Neuronal stem cell (in vitro differentiated cells): ENCODE results near the gene EML4.

Source experiments
- DNase-seq: peaks from one replicate; pipeline ENCODE4 v3.0.0-alpha.2; 2013; ENCODE audit warnings: low spot score
- H2AFZ ChIP-seq: one replicate; pipeline ENCODE4 v1.6.1; 2013; ENCODE audit warnings: mild to moderate bottlenecking, low read length, inconsistent platforms
- H2AK5ac ChIP-seq: 2 replicates; pipeline ENCODE4 v1.6.1; 2013; ENCODE audit warnings: low read depth, mild to moderate bottlenecking, inconsistent platforms, low read length, moderate library complexity, mixed read lengths
- H2BK120ac ChIP-seq: 2 replicates; pipeline ENCODE4 v1.6.1; 2013; ENCODE audit warnings: low read depth, mild to moderate bottlenecking, inconsistent platforms, low read length, moderate library complexity, mixed read lengths
- H2BK12ac ChIP-seq: one replicate; pipeline ENCODE4 v1.6.1; 2013; ENCODE audit warnings: low read length, inconsistent platforms
- H2BK15ac ChIP-seq: 2 replicates; pipeline ENCODE4 v1.6.1; 2013; ENCODE audit warnings: mild to moderate bottlenecking, low read length, inconsistent platforms, mixed read lengths
- H2BK5ac ChIP-seq: one replicate; pipeline ENCODE4 v1.6.1; 2013; ENCODE audit warnings: inconsistent platforms, mild to moderate bottlenecking, low read length, moderate library complexity
- H3K14ac ChIP-seq: one replicate; pipeline ENCODE4 v1.6.1; 2013; ENCODE audit warnings: low read length, inconsistent platforms
- H3K18ac ChIP-seq: 2 replicates; pipeline ENCODE4 v1.6.1; 2013; ENCODE audit warnings: low read length, inconsistent platforms
- H3K23ac ChIP-seq: 2 replicates; pipeline ENCODE4 v1.6.1; 2013; ENCODE audit warnings: low read depth, mild to moderate bottlenecking, mixed read lengths, low read length, inconsistent platforms; ENCODE audit not compliant: poor library complexity
- H3K27ac ChIP-seq: replicated peaks from 3 replicates; pipeline ENCODE4 v1.5.1; 2013; ENCODE audit warnings: low read length, inconsistent platforms
- H3K27me3 ChIP-seq, 3 experiments: 2 replicates each; pipeline ENCODE4 v1.6.1; 2013; ENCODE audit warnings: low read length in 3 of 3, mild to moderate bottlenecking in 2 of 3, inconsistent platforms in 1 of 3, low read depth in 1 of 3, mixed read lengths in 1 of 3, moderate library complexity in 1 of 3; ENCODE audit not compliant: control insufficient read depth in 3 of 3, insufficient read depth in 3 of 3
- H3K36me3 ChIP-seq, 2 donors: replicated peaks in 1 of 2; 2 replicates each; pipeline ENCODE4 v1.6.1; 2013; ENCODE audit warnings: low read length in 2 of 2; ENCODE audit not compliant: control insufficient read depth in 2 of 2, insufficient read depth in 2 of 2
- H3K4ac ChIP-seq: 2 replicates; pipeline ENCODE4 v1.6.1; 2013; ENCODE audit warnings: inconsistent platforms, mild to moderate bottlenecking, low read length, moderate library complexity
- H3K4me1 ChIP-seq, 2 donors: 1 replicate in 1 of 2; 2 replicates in 1 of 2; pipeline ENCODE4 v1.6.1; 2013; ENCODE audit warnings: low read length in 2 of 2, low read depth in 1 of 2; ENCODE audit not compliant: control insufficient read depth in 2 of 2, insufficient read depth in 1 of 2
- H3K4me2 ChIP-seq: one replicate; pipeline ENCODE4 v1.6.1; 2013; ENCODE audit warnings: mild to moderate bottlenecking, low read length, inconsistent platforms; ENCODE audit not compliant: insufficient read depth, poor library complexity, severe bottlenecking
- H3K4me3 ChIP-seq, 2 donors: 2 replicates each; pipeline ENCODE4 v1.5.1; 2013; ENCODE audit warnings: low read length in 2 of 2, mild to moderate bottlenecking in 2 of 2, inconsistent platforms in 1 of 2, moderate library complexity in 1 of 2
- H3K79me1 ChIP-seq: one replicate; pipeline ENCODE4 v1.6.1; 2013; ENCODE audit warnings: low read depth, mild to moderate bottlenecking, inconsistent platforms, low read length, moderate library complexity
- H3K9ac ChIP-seq: one replicate; pipeline ENCODE4 v1.6.1; 2013; ENCODE audit warnings: mild to moderate bottlenecking, low read depth, low read length, inconsistent platforms; ENCODE audit not compliant: poor library complexity
- H3K9me3 ChIP-seq, 2 donors: replicated peaks in 1 of 2; 2 replicates each; pipeline versions ENCODE3 to v1.6.1; 2013; ENCODE audit warnings: low read length in 2 of 2, mild to moderate bottlenecking in 2 of 2, inconsistent platforms in 1 of 2, low read depth in 1 of 2, mixed read lengths in 1 of 2, moderate library complexity in 1 of 2; ENCODE audit not compliant: control insufficient read depth in 2 of 2, insufficient read depth in 1 of 2
- H4K8ac ChIP-seq: one replicate; pipeline ENCODE4 v1.6.1; 2013; ENCODE audit warnings: low read depth, mild to moderate bottlenecking, inconsistent platforms, low read length, moderate library complexity
- H4K91ac ChIP-seq: one replicate; pipeline ENCODE4 v1.6.1; 2013; ENCODE audit warnings: low read length, low read depth, mild to moderate bottlenecking, inconsistent platforms; ENCODE audit not compliant: poor library complexity
- WGBS, 2 donors: extraction: QIAGEN DNeasy Blood & Tissue Kit; methylation state at CpG; one replicate each; pipeline ENCODE4 v1.1.7; 2013; ENCODE audit warnings: missing lambda C conversion rate in 2 of 2, mixed read lengths in 1 of 2; ENCODE audit not compliant: insufficient read length in 2 of 2, insufficient replicate concordance in 1 of 2; ENCODE audit errors: extremely low coverage in 2 of 2; 5-methylcytosine and 5-hydroxymethylcytosine counted together

EML4 gene

DNA sequence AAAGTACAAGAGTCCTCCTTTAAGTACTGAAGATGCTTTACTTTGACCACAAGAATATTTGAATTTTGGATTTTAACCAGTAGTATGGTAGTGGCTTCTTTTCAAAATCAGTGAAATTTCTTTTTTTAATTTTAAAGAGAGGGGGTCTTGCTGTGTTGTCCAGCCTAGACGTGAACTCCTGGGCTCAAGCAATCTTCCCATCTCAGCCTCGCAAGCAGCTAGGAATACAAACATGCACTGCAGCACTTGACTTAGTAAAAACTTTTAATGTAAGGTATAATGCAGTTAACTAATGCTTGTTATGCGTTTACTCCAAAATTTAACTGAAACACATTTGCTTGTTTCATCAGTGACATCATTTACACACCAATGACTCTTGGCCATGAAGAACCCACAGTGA lies 49.6 kb downstream of the EML4 start:
- peaks cover 0 to 6% of the 10 kb centered on the region in 2 donors for H3K4me1 ChIP-seq
- H3K36me3 ChIP-seq, result peaks cover 0 to 8% of the 10 kb centered on the region in 2 donors
- no peak overlapping the region for H2BK15ac ChIP-seq
- no peak overlapping the region for H2AK5ac ChIP-seq
- no peak overlapping the region for H4K91ac ChIP-seq
- H2BK12ac ChIP-seq, result no peak overlapping the region
- no peak overlapping the region for H3K18ac ChIP-seq
- no peak overlapping the region for H3K27ac ChIP-seq
- no peaks in the 10 kb centered on the region for H3K79me1 ChIP-seq
- no peak overlapping the region for H3K14ac ChIP-seq
- H3K9ac ChIP-seq, result no peak overlapping the region
- DNase-seq, result no peak
- peaks cover 0 to 11% of the 10 kb centered on the region in 2 donors for H3K9me3 ChIP-seq
- no CpG with 5 or more reads among the region's 3 CpGs for WGBS, 2 donors
- H2AFZ ChIP-seq, result no peak overlapping the region
- H2BK5ac ChIP-seq, result no peak overlapping the region
- H2BK120ac ChIP-seq, result no peak overlapping the region
- H3K4me3 ChIP-seq, result no peak overlapping the region
- no peak overlapping the region for H3K23ac ChIP-seq
- H3K4me2 ChIP-seq, result no peak overlapping the region
- H4K8ac ChIP-seq, result no peak overlapping the region
- no peaks in the 10 kb centered on the region for H3K27me3 ChIP-seq
- no peak overlapping the region for H3K4ac ChIP-seq

DNA sequence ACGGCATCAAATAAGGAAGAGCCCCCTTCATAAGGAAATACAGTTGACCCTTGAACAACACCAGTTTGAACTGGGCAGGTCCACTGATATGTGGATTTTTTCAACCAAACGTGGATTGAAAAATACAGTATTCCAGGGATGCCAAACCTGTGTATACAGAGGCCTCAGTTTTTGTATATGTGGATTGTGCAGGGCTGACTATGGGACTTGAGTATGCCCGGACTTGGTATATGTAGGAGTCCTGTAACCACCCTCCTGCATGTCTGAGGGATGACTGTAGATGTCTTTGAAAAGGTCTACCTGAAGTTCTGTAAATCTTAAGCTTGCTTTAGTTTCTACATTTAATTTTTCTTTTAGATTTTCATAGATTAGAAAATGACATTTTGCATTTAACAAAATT lies 50.0 kb downstream of the EML4 start:
- Histone ChIP-seq H3K79me1 (no peaks in the 10 kb centered on the region), H2BK12ac (no peak overlapping the region), H4K91ac (no peak overlapping the region), H2AK5ac (no peak overlapping the region), H2BK120ac (no peak overlapping the region), H3K36me3 (peaks cover 0 to 8% of the 10 kb centered on the region in 2 donors), H2AFZ (no peak overlapping the region), H4K8ac (no peak overlapping the region), H3K23ac (no peak overlapping the region), H3K9me3 (peaks cover 0 to 11% of the 10 kb centered on the region in 2 donors), H3K14ac (no peak overlapping the region), H3K4me2 (no peak overlapping the region), H3K4me1 (peaks cover 0 to 6% of the 10 kb centered on the region in 2 donors), H3K4me3 (no peak overlapping the region), H3K27ac (no peak overlapping the region), H3K9ac (no peak overlapping the region), H2BK15ac (no peak overlapping the region), H3K4ac (no peak overlapping the region), H2BK5ac (no peak overlapping the region), H3K27me3 (no peaks in the 10 kb centered on the region), H3K18ac (no peak overlapping the region)
- no CpG with 5 or more reads among the region's 3 CpGs for WGBS, 2 donors
- DNase-seq, result no peak

DNA sequence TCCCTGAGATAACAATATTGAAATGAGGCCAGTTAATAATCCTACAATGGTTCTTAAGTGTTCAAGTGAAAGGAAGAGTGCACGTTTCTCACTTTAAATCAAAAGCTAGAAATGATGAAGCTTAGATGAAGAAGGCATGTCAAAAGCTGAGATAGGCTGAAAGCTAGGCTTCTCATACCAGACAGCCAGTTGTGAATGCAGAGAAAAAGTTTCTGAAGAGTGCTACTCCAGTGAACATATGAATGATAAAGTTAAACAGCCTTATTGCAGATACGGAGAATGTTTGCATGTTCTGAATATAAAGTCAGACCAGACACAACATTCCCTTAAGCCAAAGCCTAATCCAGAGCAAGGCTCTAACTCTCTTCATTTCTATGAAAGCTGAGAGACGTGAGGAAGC lies 51.4 kb downstream of the EML4 start:
- WGBS, 2 donors, result no CpG with 5 or more reads among the region's 3 CpGs
- no peaks in the 10 kb centered on the region for H3K27me3 ChIP-seq

DNA sequence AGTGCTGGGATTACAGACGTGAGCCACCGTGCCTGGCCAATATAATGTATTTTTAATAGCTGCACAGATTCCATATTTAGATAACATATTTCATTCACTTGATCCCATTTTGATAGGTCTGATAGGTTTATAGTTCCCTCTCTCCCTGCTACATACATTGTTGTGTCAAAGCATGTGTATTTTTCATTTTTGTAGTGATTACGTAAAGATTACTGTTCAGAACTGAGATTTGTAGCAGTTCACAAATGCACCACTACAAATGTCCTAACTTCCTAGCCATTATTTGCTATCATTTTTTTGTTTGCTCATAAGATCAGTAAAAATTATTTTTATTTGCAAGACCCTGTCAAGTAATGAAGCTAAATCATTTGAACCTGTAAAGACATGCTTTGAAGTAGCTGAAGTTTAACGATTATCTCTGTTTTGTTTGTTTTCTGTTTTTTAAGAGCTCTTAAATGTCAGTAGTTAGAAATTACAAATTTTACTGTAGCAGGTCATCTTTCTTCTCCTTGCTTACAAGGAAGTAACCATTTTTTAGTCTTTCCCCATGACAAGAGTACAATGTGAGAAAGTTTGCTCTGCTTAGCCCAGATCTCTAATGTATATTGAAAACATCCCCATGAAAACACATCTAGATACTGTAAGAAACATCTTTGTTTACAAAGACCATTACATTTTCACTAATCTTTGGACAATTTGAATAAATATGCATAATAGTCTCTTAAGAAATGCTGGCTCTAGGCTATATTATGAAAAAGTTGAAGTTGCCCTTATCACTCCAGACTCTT lies 54.1 kb downstream of the EML4 start:
- Histone ChIP-seq H2AFZ (no peak overlapping the region), H3K27me3 (no peaks in the 10 kb centered on the region), H3K14ac (no peak overlapping the region), H3K36me3 (peaks cover 0 to 8% of the 10 kb centered on the region in 2 donors), H3K4me1 (no peaks in the 10 kb centered on the region), H3K4ac (no peak overlapping the region), H2BK120ac (no peak overlapping the region), H2AK5ac (no peak overlapping the region), H3K4me3 (no peak overlapping the region), H3K23ac (no peak overlapping the region), H3K27ac (no peak overlapping the region), H2BK5ac (no peak overlapping the region), H3K79me1 (no peaks in the 10 kb centered on the region), H3K4me2 (no peak overlapping the region), H2BK12ac (no peak overlapping the region), H2BK15ac (no peak overlapping the region), H3K9ac (no peak overlapping the region), H3K9me3 (no peaks in the 10 kb centered on the region), H4K8ac (no peak overlapping the region), H3K18ac (no peak overlapping the region), H4K91ac (no peak overlapping the region)
- no peak for DNase-seq
- WGBS, 2 donors, result no CpG with 5 or more reads among the region's 4 CpGs

More for the DNA sequence above, 51.4 kb downstream of the EML4 start:
- no peak overlapping the region for H2AFZ ChIP-seq
- H4K91ac ChIP-seq, result no peak overlapping the region
- no peak for DNase-seq
- H3K4me1 ChIP-seq, result no peaks in the 10 kb centered on the region
- H3K9me3 ChIP-seq, result peaks cover 0 to 11% of the 10 kb centered on the region in 2 donors
- H3K79me1 ChIP-seq, result no peaks in the 10 kb centered on the region
- H2BK5ac ChIP-seq, result no peak overlapping the region
- H3K27ac ChIP-seq, result no peak overlapping the region
- H2BK12ac ChIP-seq, result no peak overlapping the region
- no peak overlapping the region for H3K4ac ChIP-seq
- H3K14ac ChIP-seq, result no peak overlapping the region
- H3K18ac ChIP-seq, result no peak overlapping the region
- H3K9ac ChIP-seq, result no peak overlapping the region
- no peak overlapping the region for H4K8ac ChIP-seq
- no peak overlapping the region for H3K23ac ChIP-seq
- H2AK5ac ChIP-seq, result no peak overlapping the region
- H3K36me3 ChIP-seq, result peaks cover 0 to 8% of the 10 kb centered on the region in 2 donors
- no peak overlapping the region for H2BK15ac ChIP-seq
- H2BK120ac ChIP-seq, result no peak overlapping the region
- H3K4me3 ChIP-seq, result no peak overlapping the region
- H3K4me2 ChIP-seq, result no peak overlapping the region
